Prostate gland (tissue), 2 donors: ENCODE measurements around the gene FOXD4.
"Not testable (repeated sequence)": the region's sequence is repeated elsewhere in the genome, so short reads cannot be mapped to it uniquely, and the experiment has no call there.

Experiments
- POLR2A ChIP-seq: fragments of 450-650 bp; IDR thresholded peaks from one replicate; pipeline ENCODE4 v1.6.1; 2016; ENCODE audit warnings: antibody characterized with exemption, mild to moderate bottlenecking
- TF ChIP-seq, protein P1 (sequence below), 4 experiments: fragments of 200-600 bp in 2 of 4; fragments of 450-650 bp in 2 of 4; sonication (generic) in 2 of 4; IDR thresholded peaks; 1 replicate in 3 of 4; 2 replicates in 1 of 4; pipeline ENCODE4 v1.5.1; 2016 to 2019; ENCODE audit warnings: antibody characterized with exemption in 4 of 4, mild to moderate bottlenecking in 2 of 4, moderate library complexity in 2 of 4

DNA sequence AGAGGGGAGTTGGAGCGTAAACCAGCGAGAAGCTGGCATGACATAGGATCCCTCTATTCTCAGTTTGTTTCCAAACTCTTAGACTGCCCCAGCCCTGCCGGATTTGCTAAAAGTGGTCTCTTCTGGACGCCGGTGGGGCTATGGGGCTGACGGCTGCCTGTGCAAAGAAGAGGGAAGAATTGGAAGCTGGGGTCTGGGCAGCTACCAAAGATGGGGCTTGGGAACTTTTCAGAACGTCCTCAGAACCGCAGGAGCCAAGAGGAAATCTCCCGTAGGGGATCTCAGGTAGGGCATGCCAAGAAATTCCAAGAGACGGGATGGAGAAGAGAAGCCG, 3.1 kb downstream of the FOXD4 start:
- not testable (repeated sequence) for TF ChIP-seq POLR2A
- TF ChIP-seq, protein P1, sequence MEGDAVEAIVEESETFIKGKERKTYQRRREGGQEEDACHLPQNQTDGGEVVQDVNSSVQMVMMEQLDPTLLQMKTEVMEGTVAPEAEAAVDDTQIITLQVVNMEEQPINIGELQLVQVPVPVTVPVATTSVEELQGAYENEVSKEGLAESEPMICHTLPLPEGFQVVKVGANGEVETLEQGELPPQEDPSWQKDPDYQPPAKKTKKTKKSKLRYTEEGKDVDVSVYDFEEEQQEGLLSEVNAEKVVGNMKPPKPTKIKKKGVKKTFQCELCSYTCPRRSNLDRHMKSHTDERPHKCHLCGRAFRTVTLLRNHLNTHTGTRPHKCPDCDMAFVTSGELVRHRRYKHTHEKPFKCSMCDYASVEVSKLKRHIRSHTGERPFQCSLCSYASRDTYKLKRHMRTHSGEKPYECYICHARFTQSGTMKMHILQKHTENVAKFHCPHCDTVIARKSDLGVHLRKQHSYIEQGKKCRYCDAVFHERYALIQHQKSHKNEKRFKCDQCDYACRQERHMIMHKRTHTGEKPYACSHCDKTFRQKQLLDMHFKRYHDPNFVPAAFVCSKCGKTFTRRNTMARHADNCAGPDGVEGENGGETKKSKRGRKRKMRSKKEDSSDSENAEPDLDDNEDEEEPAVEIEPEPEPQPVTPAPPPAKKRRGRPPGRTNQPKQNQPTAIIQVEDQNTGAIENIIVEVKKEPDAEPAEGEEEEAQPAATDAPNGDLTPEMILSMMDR (IDR thresholded peaks at IDR 0.05): not testable (repeated sequence)
